Testis (tissue), 3 donors: ENCODE measurements around the gene MC1R. TPM values are rescaled to one million over a fixed set of nuclear protein-coding genes. Genes with fewer than 3 reads are reported as not detected.

Experiments used
- DNase-seq: peaks from one replicate; pipeline ENCODE4 v3.0.0-alpha.2; 2019
- H3K27ac ChIP-seq, 2 donors: fragments of 200-600 bp; sonication (generic); one replicate each; pipeline ENCODE4 v1.5.1; 2019
- H3K27me3 ChIP-seq: fragments of 200-600 bp; sonication (generic); one replicate; pipeline ENCODE4 v1.5.1; 2019
- H3K36me3 ChIP-seq: fragments of 200-600 bp; sonication (generic); one replicate; pipeline ENCODE4 v1.5.1; 2017; ENCODE audit warnings: low read depth; ENCODE audit errors: missing control alignments
- H3K4me1 ChIP-seq: fragments of 200-600 bp; sonication (generic); one replicate; pipeline ENCODE4 v1.5.1; 2019
- H3K4me3 ChIP-seq, 2 donors: fragments of 200-600 bp; sonication (generic); one replicate each; pipeline ENCODE4 v1.5.1; 2017 to 2019
- H3K9me3 ChIP-seq: fragments of 200-600 bp; sonication (generic); one replicate; pipeline ENCODE4 v1.5.1; 2017
- CTCF ChIP-seq, 3 experiments: fragments of 450-650 bp in 2 of 3; fragments of 200-600 bp in 1 of 3; sonication (generic) in 1 of 3; IDR thresholded peaks; one replicate each; pipeline ENCODE4 v1.5.1; 2016 to 2019; ENCODE audit warnings: antibody characterized with exemption in 3 of 3, mild to moderate bottlenecking in 2 of 3, moderate library complexity in 1 of 3
- POLR2A ChIP-seq: fragments of 450-650 bp; IDR thresholded peaks from one replicate; pipeline ENCODE4 v1.6.1; 2017; ENCODE audit warnings: antibody characterized with exemption, mild to moderate bottlenecking, moderate library complexity
- WGBS, 2 donors: methylation state at CpG; one replicate each; pipeline ENCODE4 v1.1.5; 2018; 5-methylcytosine and 5-hydroxymethylcytosine counted together
- intact Hi-C: fragments of 100-400 bp; cut with DNase I; formaldehyde crosslinking; loops from one replicate; pipeline ENCODE4 v1.15.1; 2023; ENCODE audit warnings: low total_unique reads
- polyA plus RNA-seq: library from polyadenylated mRNA; stranded (reverse); fragments of 350-450 nt; fragmentation: Illumina TruSeq; extraction: RNeasy Lipid Tissue Mini Kit (QIAGEN cat#74804); gene quantifications from one replicate; pipeline ENCODE4 v1.2.3, GENCODE V29; 2014; ENCODE audit warnings: low read depth, low replicate concordance; ENCODE audit not compliant: insufficient read depth
- total RNA-seq, 2 donors: library from RNA; depleted of rRNA; stranded (reverse); fragments of >200 nt; gene quantifications; one replicate each; pipeline ENCODE4 v1.2.3, GENCODE V29; 2016

Gene MC1R
- total and polyA plus RNA-seq, 3 donors from 2014 or later: 30.1 to 53.7 (median 40.0) TPM

GRCh38 chr16:89949121-89949742, 30.6 kb downstream of the MC1R start:
- H3K4me3 ChIP-seq: peak overlapping the region; percentile 47 to 54
- DNase-seq: no peak
- intact Hi-C loops: no loop called here
- H3K9me3 ChIP-seq: no peaks in the 10 kb centered on the region
- H3K36me3 ChIP-seq: no peaks in the 10 kb centered on the region
- H3K27ac ChIP-seq: no peak overlapping the region
- no peaks in the 10 kb centered on the region for H3K27me3 ChIP-seq
- 31 to 40% methylated on average over 1 to 26 of the region's 55 CpGs for WGBS, 2 donors
- TF ChIP-seq CTCF (IDR thresholded peaks at IDR 0.05) (no peak), POLR2A (no peak)
- peaks cover 6% of the 10 kb centered on the region for H3K4me1 ChIP-seq

- H3K27me3 ChIP-seq: no peaks in the 10 kb centered on the region
- H3K4me3 ChIP-seq: no peak overlapping the region
- H3K36me3 ChIP-seq: no peaks in the 10 kb centered on the region
- H3K27ac ChIP-seq: no peak overlapping the region
- WGBS, 2 donors: 76 to 89% methylated on average over 7 to 12 of the region's 12 CpGs
- H3K9me3 ChIP-seq: no peaks in the 10 kb centered on the region
- peaks cover 6% of the 10 kb centered on the region for H3K4me1 ChIP-seq
- no peak for DNase-seq
- intact Hi-C loops: no loop called here
- TF ChIP-seq CTCF (IDR thresholded peaks at IDR 0.05) (no peak), POLR2A (no peak)
These were observed 31.1 kb downstream of the MC1R start for GRCh38 chr16:89949756-89950155.

GRCh38 chr16:89951509-89951908, 32.8 kb downstream of the MC1R start:
- Histone ChIP-seq H3K27ac (no peak overlapping the region), H3K36me3 (no peaks in the 10 kb centered on the region), H3K27me3 (no peaks in the 10 kb centered on the region), H3K4me3 (no peak overlapping the region), H3K9me3 (no peaks in the 10 kb centered on the region), H3K4me1 (peaks cover 6% of the 10 kb centered on the region)
- intact Hi-C loops: no loop called here
- no peak for TF ChIP-seq CTCF (IDR thresholded peaks at IDR 0.05)
- no peak for TF ChIP-seq POLR2A
- no peak for DNase-seq
- 87 to 95% methylated on average over 5 of the region's 5 CpGs for WGBS, 2 donors

GRCh38 chr16:89952049-89952448, 33.4 kb downstream of the MC1R start:
- Histone ChIP-seq H3K27ac (no peak overlapping the region), H3K4me3 (no peak overlapping the region), H3K27me3 (no peaks in the 10 kb centered on the region), H3K9me3 (no peaks in the 10 kb centered on the region), H3K4me1 (peaks cover 6% of the 10 kb centered on the region), H3K36me3 (no peaks in the 10 kb centered on the region)
- TF ChIP-seq CTCF (IDR thresholded peaks at IDR 0.05): no peak
- no peak for TF ChIP-seq POLR2A
- intact Hi-C loops: no loop called here
- WGBS, 2 donors: 91 to 95% methylated on average over 9 to 12 of the region's 12 CpGs
- DNase-seq: no peak

- H3K27me3 ChIP-seq: no peaks in the 10 kb centered on the region
- 73 to 88% methylated on average over 4 to 6 of the region's 6 CpGs for WGBS, 2 donors
- no peak for TF ChIP-seq CTCF (IDR thresholded peaks at IDR 0.05)
- no peak for TF ChIP-seq POLR2A
- no peak overlapping the region for H3K27ac ChIP-seq
- peaks cover 6% of the 10 kb centered on the region for H3K4me1 ChIP-seq
- H3K9me3 ChIP-seq: no peaks in the 10 kb centered on the region
- no peaks in the 10 kb centered on the region for H3K36me3 ChIP-seq
- intact Hi-C loops: no loop called here
- no peak overlapping the region for H3K4me3 ChIP-seq
- DNase-seq: no peak
These were observed 33.9 kb downstream of the MC1R start for GRCh38 chr16:89952551-89952950.
